PC-3 (cell line): ENCODE results near the gene PSMB2.

Experiments
- EZH2 ChIP-seq: fragments of 300-600 bp; sonication (generic); IDR thresholded peaks from one replicate; pipeline ENCODE4 v1.6.1; 2017; ENCODE audit warnings: antibody characterized with exemption, mild to moderate bottlenecking, low read length; ENCODE audit not compliant: unreplicated experiment
- EZH2phosphoT487 ChIP-seq: fragments of 300-600 bp; sonication (generic); IDR thresholded peaks from 2 replicates; pipeline ENCODE4 v1.6.1; 2018; ENCODE audit warnings: mild to moderate bottlenecking, antibody characterized with exemption, low read length, borderline replicate concordance
- TF ChIP-seq, protein P1 (sequence below): fragments of 300-600 bp; sonication (generic); conservative IDR thresholded peaks from 2 replicates; pipeline ENCODE4 v1.5.1; 2017; ENCODE audit warnings: antibody characterized with exemption, low read depth, mild to moderate bottlenecking, low read length

DNA sequence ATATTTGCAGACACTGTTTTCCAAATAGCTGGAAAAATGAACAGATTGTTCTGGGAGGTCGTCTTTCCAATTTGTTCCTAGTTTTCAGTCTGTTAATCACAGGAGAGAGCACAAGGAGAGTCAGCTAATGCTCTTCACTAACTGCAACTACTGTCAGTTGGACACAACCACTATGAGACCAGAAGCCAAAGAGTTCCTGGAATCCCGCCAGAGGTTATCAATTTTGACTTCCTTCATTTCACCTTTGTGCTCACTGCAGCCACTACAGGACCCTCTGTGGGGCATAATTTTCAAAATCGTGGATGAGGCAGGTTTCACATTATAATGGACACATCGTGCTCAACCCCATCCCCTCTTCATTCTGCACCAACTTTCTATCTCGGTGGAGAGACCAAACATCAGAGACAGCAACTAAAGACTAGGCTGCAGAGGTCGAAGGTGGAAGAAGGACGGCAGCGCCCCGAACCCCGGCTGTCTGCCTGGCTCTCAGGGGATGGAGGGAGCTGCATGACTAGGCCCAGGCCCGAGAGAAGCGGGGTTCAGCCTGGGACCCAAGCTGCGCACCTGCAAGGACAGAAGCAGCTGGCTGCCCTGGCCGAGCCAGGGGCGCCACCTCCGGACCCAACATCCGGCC lies 84.7 kb downstream of the PSMB2 start:
- TF ChIP-seq, protein P1, sequence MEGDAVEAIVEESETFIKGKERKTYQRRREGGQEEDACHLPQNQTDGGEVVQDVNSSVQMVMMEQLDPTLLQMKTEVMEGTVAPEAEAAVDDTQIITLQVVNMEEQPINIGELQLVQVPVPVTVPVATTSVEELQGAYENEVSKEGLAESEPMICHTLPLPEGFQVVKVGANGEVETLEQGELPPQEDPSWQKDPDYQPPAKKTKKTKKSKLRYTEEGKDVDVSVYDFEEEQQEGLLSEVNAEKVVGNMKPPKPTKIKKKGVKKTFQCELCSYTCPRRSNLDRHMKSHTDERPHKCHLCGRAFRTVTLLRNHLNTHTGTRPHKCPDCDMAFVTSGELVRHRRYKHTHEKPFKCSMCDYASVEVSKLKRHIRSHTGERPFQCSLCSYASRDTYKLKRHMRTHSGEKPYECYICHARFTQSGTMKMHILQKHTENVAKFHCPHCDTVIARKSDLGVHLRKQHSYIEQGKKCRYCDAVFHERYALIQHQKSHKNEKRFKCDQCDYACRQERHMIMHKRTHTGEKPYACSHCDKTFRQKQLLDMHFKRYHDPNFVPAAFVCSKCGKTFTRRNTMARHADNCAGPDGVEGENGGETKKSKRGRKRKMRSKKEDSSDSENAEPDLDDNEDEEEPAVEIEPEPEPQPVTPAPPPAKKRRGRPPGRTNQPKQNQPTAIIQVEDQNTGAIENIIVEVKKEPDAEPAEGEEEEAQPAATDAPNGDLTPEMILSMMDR: no peak
- TF ChIP-seq EZH2 (no peak), EZH2phosphoT487 (no peak)
